Measurements from ENCODE around the gene ZFAND3. TPM values are rescaled to one million over a fixed set of nuclear protein-coding genes. Genes with fewer than 3 reads are reported as not detected.

The ZFAND3 gene
- total and polyA plus RNA-seq, 10 of the 15 experiments (the other 5 are each of a cell fraction or from before 2014, with no cell fraction given) = 0.90 to 34.4 (median 16.3) TPM

GRCh38 chr6:38182426-38182825 is 362.9 kb downstream of the ZFAND3 start (continued):
- no peak for TF ChIP-seq ZNF687 (IDR thresholded peaks at IDR 0.05)
- no peak for TF ChIP-seq TARDBP (IDR thresholded peaks at IDR 0.05; ENCODE audit: borderline replicate concordance)
- no peak for TF ChIP-seq SIX5 (IDR thresholded peaks at IDR 0.05; ENCODE audit: low read depth, low read length, severe bottlenecking)
- TF ChIP-seq ATF7 (IDR thresholded peaks at IDR 0.05; ENCODE audit: low read depth) = no peak
- TF ChIP-seq PKNOX1 (IDR thresholded peaks at IDR 0.05) = no peak
- no peak for TF ChIP-seq FOS (IDR thresholded peaks at IDR 0.05; ENCODE audit: borderline replicate concordance, extremely low read depth, insufficient read length)
- TF ChIP-seq HCFC1 (IDR thresholded peaks at IDR 0.05; ENCODE audit: low read length) = no peak
- TF ChIP-seq NR2C1 (IDR thresholded peaks at IDR 0.05) = no peak
- TF ChIP-seq POU2F2 (IDR thresholded peaks at IDR 0.05; ENCODE audit: borderline replicate concordance, low read depth, low read length) = no peak
- TF ChIP-seq REST (IDR thresholded peaks at IDR 0.05; ENCODE audit: low read depth, low read length) = no peak
- TF ChIP-seq NR2C2 (IDR thresholded peaks at IDR 0.05; ENCODE audit: borderline replicate concordance, control insufficient read depth, insufficient read length, low read depth) = no peak
- no peak for TF ChIP-seq SP1 (IDR thresholded peaks at IDR 0.05; ENCODE audit: low read depth, low read length)
